ENCODE measurements around the gene CHL1.

Gene CHL1

GRCh38 chr3:426072-426471, 229.5 kb downstream of the CHL1 start:
- TF ChIP-seq CTCF (IDR thresholded peaks at IDR 0.05; ENCODE audit: control insufficient read depth, extremely low read depth, insufficient read depth) = no peak
- no peak for DNase-seq (ENCODE audit: low read depth)
- no peak overlapping the region for H3K4me3 ChIP-seq (ENCODE audit: low read depth, low read length)

- TF ChIP-seq CTCF (IDR thresholded peaks at IDR 0.05; ENCODE audit: control insufficient read depth, extremely low read depth, insufficient read depth) = no peak
- H3K4me3 ChIP-seq (ENCODE audit: low read depth, low read length) = no peak overlapping the region
- no peak for DNase-seq (ENCODE audit: low read depth)
Measured at GRCh38 chr3:427128-427527, 230.6 kb downstream of the CHL1 start.

- DNase-seq (ENCODE audit: low read depth) = no peak
- TF ChIP-seq CTCF (IDR thresholded peaks at IDR 0.05; ENCODE audit: control insufficient read depth, extremely low read depth, insufficient read depth) = no peak
- H3K4me3 ChIP-seq (ENCODE audit: low read depth, low read length) = no peak overlapping the region
Measured at GRCh38 chr3:430186-430585, 233.6 kb downstream of the CHL1 start.

GRCh38 chr3:435161-435560, 238.6 kb downstream of the CHL1 start:
- no peak for TF ChIP-seq CTCF (IDR thresholded peaks at IDR 0.05; ENCODE audit: control insufficient read depth, extremely low read depth, insufficient read depth)
- DNase-seq (ENCODE audit: low read depth) = no peak
- H3K4me3 ChIP-seq (ENCODE audit: low read depth, low read length) = no peak overlapping the region

- TF ChIP-seq CTCF (IDR thresholded peaks at IDR 0.05; ENCODE audit: control insufficient read depth, extremely low read depth, insufficient read depth) = no peak
- no peak overlapping the region for H3K4me3 ChIP-seq (ENCODE audit: low read depth, low read length)
- no peak for DNase-seq (ENCODE audit: low read depth)
Measured at GRCh38 chr3:436053-436452, 239.5 kb downstream of the CHL1 start.

- TF ChIP-seq CTCF (IDR thresholded peaks at IDR 0.05; ENCODE audit: control insufficient read depth, extremely low read depth, insufficient read depth) = no peak
- no peak overlapping the region for H3K4me3 ChIP-seq (ENCODE audit: low read depth, low read length)
- no peak for DNase-seq (ENCODE audit: low read depth)
Measured at GRCh38 chr3:440826-441225, 244.3 kb downstream of the CHL1 start.

- DNase-seq (ENCODE audit: low read depth) = no peak
- no peak overlapping the region for H3K4me3 ChIP-seq (ENCODE audit: low read depth, low read length)
- no peak for TF ChIP-seq CTCF (IDR thresholded peaks at IDR 0.05; ENCODE audit: control insufficient read depth, extremely low read depth, insufficient read depth)
Measured at GRCh38 chr3:445960-446359, 249.4 kb downstream of the CHL1 start.
